Measurements from ENCODE around the gene SERTAD1.

DNA sequence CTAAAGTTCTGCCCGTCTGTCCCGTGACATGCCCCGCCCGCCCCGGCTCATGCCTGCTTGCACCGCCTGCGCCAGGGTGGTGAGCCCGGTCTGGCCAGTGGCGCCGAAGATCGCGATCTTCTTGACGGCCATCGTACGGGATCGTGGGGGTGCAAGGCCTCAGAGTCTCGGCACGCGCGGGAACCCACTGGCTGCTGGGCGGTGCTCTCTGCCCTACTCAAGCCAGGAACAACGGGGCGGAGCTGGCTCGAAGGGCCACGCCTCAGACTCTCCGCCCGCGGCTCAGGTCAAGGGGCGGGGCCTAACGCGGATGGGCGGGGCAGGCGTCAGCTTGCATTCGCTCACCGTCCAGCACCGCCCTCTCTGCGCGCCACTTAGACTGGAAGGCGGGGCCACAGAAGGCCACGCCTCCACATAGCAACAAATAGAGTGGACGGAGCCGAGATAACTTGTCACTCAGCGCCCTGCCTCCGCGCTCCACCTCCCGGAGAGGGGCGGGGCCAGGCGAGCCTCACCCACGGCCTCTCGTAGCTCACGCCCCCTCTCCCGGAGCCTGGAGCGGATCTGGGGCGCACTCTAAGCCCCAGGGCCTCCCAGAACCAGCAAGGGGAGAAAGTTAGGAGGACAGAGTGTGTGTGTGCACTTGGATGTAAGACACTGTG lies 39.9 kb upstream of the SERTAD1 start, which contains the start of gene BLVRB:
- TF ChIP-seq, protein P1, sequence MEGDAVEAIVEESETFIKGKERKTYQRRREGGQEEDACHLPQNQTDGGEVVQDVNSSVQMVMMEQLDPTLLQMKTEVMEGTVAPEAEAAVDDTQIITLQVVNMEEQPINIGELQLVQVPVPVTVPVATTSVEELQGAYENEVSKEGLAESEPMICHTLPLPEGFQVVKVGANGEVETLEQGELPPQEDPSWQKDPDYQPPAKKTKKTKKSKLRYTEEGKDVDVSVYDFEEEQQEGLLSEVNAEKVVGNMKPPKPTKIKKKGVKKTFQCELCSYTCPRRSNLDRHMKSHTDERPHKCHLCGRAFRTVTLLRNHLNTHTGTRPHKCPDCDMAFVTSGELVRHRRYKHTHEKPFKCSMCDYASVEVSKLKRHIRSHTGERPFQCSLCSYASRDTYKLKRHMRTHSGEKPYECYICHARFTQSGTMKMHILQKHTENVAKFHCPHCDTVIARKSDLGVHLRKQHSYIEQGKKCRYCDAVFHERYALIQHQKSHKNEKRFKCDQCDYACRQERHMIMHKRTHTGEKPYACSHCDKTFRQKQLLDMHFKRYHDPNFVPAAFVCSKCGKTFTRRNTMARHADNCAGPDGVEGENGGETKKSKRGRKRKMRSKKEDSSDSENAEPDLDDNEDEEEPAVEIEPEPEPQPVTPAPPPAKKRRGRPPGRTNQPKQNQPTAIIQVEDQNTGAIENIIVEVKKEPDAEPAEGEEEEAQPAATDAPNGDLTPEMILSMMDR (IDR thresholded peaks at IDR 0.05; ENCODE audit: low read length), result no peak
- TF ChIP-seq EZH2 (optimal IDR thresholded peaks at IDR 0.05; ENCODE audit: low read depth, low read length), result no peak

Measured in MM.1S (cell line).